GM18505 (cell line): ENCODE data around the gene TANK.

ENCODE experiments used
- ATAC-seq: cut with Tn5 transposase; IDR thresholded peaks from one replicate; pipeline ENCODE4 v1.9.1; 2021; ENCODE audit not compliant: unreplicated experiment
- POLR2A ChIP-seq: IDR thresholded peaks from 4 replicates; pipeline ENCODE4 v1.6.1; 2011; ENCODE audit warnings: borderline replicate concordance; ENCODE audit not compliant: insufficient read depth, insufficient read length; ENCODE audit errors: extremely low read depth

TANK gene

DNA sequence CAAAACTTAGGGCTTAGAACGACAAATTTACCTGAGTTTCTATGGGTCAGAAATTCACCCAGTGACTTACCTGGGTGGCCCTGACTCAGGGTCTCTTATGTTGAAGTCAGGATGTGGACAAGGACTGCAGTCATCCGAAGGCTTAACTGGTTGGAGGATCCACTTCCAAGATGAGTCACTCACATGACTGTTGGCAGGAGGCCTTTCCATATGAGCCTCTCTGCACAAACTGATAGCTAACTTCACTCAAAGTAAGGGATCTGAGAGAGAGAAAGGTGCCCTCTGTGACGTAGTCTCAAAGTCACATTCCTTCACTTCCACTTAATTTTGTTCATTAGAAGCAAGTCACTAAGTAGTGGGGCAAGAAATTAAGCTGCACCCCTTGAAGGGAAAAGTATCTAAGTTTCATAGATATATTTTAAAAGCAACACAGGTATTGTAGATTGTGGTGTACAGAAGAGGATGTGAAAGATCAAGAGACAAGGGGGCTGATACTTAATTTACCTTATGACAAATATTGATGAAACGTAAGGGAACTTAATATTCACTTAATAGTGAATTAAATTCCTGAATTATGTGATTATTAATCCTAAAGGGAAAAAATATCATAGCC, 48.4 kb downstream of the TANK start:
- TF ChIP-seq POLR2A, result no peak
- no peak for ATAC-seq

DNA sequence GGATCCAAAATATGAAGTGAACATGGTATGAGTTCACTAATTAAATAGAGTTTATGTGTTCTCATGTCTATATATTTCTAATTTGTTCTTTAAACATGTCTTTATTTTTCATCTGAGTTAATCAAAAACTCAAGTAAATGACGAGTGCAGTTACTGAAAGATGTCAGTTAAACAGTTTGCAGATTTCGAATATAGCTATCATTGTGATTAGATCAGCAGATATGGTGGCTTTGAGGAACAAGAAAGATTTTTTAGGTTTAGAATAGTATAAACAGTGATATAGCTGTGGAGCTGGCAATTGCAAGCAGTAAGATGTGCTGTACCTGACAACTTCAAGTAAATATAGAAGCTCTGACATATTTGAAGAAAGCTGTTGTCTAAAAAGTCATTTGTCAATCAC, 49.7 kb downstream of the TANK start:
- no peak for ATAC-seq
- TF ChIP-seq POLR2A, result no peak

DNA sequence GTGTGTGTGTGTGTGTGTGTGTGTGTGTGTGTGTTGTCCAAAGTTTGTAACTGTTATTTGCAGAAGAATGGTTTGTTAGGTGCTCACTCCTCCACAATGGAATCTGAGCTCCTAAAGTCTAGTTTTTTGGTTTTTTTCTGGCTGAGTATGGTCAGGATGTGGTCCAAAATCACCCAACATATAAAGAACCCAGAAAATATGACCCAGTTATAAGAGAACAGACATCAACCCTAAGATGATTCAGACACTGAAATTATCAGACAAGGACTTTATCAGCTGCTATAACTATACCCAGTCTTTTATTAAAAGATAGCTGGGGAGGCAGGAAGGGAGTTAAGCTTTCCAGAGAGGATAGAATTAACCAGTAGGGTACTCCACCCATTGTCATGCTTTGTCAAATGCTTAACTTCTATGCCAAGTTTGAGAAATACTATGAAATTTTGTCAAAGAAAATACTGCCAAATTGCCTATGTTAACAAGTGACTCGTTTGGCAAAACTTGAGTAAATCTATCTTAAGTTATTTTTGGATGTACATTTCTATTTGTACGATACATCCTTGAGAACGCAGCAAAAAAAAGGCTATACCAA, 57.5 kb downstream of the TANK start:
- TF ChIP-seq POLR2A, result no peak
- no peak for ATAC-seq

DNA sequence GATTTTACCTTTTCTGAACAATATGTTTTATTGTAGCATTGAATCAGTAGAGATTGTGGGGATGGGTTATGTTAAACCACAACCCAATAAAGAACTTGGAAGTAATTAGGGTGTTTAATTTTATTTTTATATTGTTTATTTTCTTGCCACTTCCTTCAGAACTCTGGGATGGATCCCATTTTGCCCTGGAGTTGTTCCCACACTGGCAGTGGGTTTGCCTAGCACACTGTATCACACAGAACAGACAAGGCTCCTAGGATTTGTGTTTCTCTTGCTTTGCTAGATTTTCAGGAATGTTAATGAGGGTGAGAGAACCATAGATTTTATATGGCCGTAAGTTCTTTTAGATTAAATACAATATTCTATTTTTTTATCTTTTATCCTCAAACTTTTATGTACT, 59.0 kb downstream of the TANK start:
- no peak for TF ChIP-seq POLR2A
- ATAC-seq, result no peak

GRCh38 chr2:161223139-161223732, 63.0 kb downstream of the TANK start:
- TF ChIP-seq POLR2A, result no peak
- ATAC-seq, result peak; percentile 50

DNA sequence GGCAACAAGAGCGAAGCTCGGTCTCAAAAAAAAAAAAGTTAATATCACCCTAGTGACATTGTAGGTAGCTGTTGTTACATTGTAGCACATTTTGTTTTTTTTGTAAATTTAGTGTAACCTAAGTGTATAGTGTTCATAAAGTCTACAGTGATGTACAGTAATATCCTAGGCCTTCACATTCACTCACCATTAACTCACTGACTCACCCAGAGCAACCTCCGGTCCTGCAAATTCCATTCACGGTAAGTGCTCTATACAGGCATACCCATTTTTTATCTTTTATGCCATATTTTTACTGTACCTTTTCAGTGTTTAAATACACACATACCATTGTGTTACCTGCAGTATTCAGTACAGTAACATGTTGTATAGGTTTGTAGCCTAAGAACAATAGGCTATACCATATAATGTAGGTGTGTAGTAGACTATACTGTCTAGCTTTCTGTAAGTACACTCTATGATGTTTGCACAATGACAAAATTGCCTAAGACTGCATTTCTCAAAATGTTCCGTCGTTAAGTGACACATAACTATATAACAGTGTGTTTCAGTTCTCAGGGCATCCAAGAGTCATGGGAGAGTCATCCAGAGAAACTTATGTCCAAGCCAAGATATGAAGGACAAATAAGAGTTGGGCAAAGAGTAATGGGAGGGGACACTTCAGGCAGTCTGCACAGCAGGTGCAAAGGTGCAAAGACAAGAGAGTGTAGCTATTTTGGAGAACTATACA, 68.4 kb downstream of the TANK start:
- ATAC-seq, result no peak
- no peak for TF ChIP-seq POLR2A

DNA sequence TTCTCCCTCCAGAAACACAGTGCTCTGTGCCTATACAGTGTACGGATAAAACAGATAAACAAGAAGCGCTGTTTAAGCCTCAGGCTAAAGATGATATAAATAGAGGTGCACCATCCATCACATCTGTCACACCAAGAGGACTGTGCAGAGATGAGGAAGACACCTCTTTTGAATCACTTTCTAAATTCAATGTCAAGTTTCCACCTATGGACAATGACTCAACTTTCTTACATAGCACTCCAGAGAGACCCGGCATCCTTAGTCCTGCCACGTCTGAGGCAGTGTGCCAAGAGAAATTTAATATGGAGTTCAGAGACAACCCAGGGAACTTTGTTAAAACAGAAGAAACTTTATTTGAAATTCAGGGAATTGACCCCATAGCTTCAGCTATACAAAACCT, 70.7 kb downstream of the TANK start:
- TF ChIP-seq POLR2A, result no peak
- no peak for ATAC-seq

GRCh38 chr2:161232571-161232970, 72.3 kb downstream of the TANK start:
- no peak for ATAC-seq
- TF ChIP-seq POLR2A, result no peak

DNA sequence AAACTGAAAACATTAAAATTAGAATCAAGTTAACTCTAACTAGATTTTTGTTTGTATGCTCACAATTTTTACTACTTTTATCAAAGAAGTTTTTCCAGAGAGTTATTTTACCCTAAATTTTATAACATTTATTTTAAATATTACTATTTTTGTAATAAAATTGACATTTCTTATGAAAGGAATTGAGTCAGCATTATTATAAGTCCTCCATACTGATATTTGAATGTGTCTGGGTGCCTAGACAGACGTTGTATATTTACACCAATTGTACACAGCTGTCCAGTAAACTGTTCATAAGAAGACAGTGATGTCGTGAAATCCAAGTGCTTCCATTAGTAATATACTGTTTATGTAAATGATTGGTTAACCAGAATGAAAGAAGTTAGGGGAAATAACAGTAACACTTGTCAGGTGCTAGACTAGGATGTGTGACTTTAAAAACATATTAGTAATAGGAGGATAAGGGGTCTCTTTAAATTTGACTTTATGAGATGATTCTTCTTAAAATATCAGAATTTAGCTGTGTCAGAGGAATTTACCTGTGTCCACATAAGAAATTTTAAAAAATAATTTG, 73.7 kb downstream of the TANK start:
- ATAC-seq, result no peak
- no peak for TF ChIP-seq POLR2A

DNA sequence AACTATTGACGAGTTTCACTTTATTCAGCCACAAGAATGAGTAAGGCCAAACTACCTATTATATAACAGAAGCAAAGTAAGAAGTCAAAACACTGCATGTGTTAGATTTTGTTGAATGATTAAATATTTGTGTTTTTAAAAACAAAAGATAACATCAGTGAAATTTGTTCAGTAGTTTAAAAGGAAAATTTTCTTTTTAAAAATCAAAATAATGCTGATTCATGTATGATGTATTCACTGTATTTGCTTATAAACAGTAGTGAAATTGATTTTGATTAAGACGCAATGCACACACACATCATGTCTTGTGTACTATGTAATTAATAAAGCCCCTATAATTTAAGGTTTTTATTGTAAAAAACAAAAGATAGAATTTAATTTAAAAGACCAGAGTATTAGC, 74.4 kb downstream of the TANK start:
- TF ChIP-seq POLR2A, result no peak
- no peak for ATAC-seq

DNA sequence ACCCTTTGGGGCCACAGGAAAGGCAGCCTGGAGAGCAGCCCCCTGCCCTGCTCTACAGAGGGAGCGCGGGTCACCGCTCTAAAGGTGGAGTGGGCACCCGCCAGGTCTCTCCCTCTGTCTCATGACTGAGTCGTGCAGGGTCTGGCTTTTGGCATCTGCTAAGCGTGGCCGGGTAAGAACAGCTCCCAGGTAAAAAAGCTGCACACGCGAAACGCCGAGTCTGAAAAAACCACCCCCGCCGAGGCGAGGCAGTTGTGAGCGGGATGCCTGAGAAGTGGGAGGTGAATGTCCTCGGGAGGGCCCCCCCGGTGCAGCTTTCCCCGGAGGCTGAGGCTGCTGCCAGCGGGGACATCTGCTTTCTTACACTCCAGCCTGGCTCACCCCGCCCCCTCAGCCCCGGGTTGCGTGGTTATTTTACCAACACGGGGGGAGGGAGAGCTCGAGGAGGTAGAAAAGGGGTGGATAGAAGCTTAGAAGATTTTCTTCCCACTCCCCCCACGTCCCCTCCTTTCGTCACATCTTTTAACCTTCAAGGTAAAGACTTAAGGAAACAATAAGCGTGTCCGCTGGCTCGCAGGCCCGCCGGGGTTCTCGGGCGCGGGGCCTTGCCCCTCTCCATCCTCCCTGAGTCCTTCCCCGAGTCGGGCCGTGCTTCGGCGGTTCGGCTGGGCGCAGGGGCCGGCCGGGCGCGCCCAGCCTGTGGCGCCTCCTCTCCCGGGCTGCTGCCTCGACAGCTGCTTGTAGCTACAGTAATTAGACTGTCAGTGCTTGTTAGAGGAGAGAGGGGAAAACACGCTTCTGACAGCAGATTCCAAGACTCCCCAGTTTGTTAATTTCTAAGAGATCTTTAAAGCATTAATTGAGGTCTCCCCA, 77.4 kb downstream of the TANK start:
- ATAC-seq, result peak; percentile 40
- TF ChIP-seq POLR2A, result peak; percentile 47

DNA sequence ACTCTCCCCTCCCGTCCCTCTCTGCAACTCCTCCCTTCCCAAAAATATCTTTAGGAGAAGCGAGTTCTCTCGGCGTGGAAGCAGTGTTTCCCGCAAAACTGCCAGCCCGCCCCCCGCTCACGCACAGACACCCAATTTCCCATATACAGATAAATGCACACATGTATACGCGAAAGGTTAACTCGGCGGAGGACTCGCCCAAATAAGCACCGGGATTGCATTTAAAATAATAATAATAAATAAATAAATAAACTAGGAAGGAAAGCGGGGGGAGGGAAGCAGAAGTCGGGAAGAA, 78.0 kb downstream of the TANK start:
- no peak for TF ChIP-seq POLR2A
- no peak for ATAC-seq
